ENCODE measurements around the gene SOBP. TPM values are rescaled to one million over a fixed set of nuclear protein-coding genes. Genes with fewer than 3 reads are reported as not detected.

The SOBP gene
- total RNA-seq, 1 experiment from 2014 or later: 10.1 TPM

DNA sequence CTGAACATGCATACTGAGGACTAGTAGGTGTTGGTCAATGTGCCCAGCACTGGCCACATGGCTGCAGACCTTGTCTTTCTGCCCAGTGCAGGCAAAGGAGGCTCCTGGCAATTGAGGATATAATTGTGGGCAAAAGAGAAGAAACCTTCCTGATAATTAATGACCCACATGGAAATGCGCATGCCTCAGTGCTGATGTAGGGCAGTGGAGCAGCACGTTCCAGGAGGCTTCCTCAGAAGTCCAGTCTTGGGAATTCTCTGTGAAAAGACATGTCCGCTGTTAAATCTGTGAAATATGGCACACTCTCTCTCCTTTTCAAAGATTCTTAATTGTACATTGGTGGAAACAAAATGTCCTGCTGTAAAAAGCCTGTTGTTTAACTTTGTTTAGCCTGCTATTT, 34.7 kb downstream of the SOBP start:
- Mint-ChIP-seq H3K27ac (no peak overlapping the region; the same call in 1 of the 2 replicates), H3K4me1 (peaks cover 14% of the 10 kb centered on the region), H3K4me3 (no peak overlapping the region), H3K36me3 (no peaks in the 10 kb centered on the region; the same call in 1 of the 2 replicates), H3K9me3 (no peaks in the 10 kb centered on the region), H3K27me3 (ENCODE audit: low read depth) (no peaks in the 10 kb centered on the region)
- DNase-seq (ENCODE audit: low spot score): no peak
- ChIA-PET CTCF (no interaction called here), POLR2A (no interaction called here)
- TF ChIP-seq ZNF396 (CRISPR knock-in tag; IDR thresholded peaks at IDR 0.05; ENCODE audit: borderline replicate concordance) (no peak), NR3C1 (CRISPR knock-in tag; conservative IDR thresholded peaks at IDR 0.05; ENCODE audit: low read depth) (no peak), ZNF263 (CRISPR knock-in tag; IDR thresholded peaks at IDR 0.05; ENCODE audit: low read depth) (no peak), NR1H2 (CRISPR knock-in tag; IDR thresholded peaks at IDR 0.05) (no peak), ETV6 (CRISPR knock-in tag; IDR thresholded peaks at IDR 0.05) (no peak), ZNF317 (CRISPR knock-in tag; IDR thresholded peaks at IDR 0.05; ENCODE audit: borderline replicate concordance, low read depth) (no peak), PRRX2 (CRISPR knock-in tag; IDR thresholded peaks at IDR 0.05) (no peak), GABPB1 (CRISPR knock-in tag; IDR thresholded peaks at IDR 0.05) (no peak)
- TF ChIP-seq, protein P1, sequence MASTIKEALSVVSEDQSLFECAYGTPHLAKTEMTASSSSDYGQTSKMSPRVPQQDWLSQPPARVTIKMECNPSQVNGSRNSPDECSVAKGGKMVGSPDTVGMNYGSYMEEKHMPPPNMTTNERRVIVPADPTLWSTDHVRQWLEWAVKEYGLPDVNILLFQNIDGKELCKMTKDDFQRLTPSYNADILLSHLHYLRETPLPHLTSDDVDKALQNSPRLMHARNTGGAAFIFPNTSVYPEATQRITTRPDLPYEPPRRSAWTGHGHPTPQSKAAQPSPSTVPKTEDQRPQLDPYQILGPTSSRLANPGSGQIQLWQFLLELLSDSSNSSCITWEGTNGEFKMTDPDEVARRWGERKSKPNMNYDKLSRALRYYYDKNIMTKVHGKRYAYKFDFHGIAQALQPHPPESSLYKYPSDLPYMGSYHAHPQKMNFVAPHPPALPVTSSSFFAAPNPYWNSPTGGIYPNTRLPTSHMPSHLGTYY (CRISPR knock-in tag; IDR thresholded peaks at IDR 0.05): no peak
- TF ChIP-seq, protein P2, sequence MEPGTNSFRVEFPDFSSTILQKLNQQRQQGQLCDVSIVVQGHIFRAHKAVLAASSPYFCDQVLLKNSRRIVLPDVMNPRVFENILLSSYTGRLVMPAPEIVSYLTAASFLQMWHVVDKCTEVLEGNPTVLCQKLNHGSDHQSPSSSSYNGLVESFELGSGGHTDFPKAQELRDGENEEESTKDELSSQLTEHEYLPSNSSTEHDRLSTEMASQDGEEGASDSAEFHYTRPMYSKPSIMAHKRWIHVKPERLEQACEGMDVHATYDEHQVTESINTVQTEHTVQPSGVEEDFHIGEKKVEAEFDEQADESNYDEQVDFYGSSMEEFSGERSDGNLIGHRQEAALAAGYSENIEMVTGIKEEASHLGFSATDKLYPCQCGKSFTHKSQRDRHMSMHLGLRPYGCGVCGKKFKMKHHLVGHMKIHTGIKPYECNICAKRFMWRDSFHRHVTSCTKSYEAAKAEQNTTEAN (CRISPR knock-in tag; IDR thresholded peaks at IDR 0.05): no peak
- TF ChIP-seq, protein P3, sequence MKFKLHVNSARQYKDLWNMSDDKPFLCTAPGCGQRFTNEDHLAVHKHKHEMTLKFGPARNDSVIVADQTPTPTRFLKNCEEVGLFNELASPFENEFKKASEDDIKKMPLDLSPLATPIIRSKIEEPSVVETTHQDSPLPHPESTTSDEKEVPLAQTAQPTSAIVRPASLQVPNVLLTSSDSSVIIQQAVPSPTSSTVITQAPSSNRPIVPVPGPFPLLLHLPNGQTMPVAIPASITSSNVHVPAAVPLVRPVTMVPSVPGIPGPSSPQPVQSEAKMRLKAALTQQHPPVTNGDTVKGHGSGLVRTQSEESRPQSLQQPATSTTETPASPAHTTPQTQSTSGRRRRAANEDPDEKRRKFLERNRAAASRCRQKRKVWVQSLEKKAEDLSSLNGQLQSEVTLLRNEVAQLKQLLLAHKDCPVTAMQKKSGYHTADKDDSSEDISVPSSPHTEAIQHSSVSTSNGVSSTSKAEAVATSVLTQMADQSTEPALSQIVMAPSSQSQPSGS (CRISPR knock-in tag; IDR thresholded peaks at IDR 0.05; ENCODE audit: borderline replicate concordance, low read depth): no peak
- TF ChIP-seq, protein P4, sequence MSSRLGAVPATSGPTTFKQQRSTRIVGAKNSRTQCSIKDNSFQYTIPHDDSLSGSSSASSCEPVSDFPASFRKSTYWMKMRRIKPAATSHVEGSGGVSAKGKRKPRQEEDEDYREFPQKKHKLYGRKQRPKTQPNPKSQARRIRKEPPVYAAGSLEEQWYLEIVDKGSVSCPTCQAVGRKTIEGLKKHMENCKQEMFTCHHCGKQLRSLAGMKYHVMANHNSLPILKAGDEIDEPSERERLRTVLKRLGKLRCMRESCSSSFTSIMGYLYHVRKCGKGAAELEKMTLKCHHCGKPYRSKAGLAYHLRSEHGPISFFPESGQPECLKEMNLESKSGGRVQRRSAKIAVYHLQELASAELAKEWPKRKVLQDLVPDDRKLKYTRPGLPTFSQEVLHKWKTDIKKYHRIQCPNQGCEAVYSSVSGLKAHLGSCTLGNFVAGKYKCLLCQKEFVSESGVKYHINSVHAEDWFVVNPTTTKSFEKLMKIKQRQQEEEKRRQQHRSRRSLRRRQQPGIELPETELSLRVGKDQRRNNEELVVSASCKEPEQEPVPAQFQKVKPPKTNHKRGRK (CRISPR knock-in tag; IDR thresholded peaks at IDR 0.05; ENCODE audit: borderline replicate concordance): no peak
- TF ChIP-seq, protein P5, sequence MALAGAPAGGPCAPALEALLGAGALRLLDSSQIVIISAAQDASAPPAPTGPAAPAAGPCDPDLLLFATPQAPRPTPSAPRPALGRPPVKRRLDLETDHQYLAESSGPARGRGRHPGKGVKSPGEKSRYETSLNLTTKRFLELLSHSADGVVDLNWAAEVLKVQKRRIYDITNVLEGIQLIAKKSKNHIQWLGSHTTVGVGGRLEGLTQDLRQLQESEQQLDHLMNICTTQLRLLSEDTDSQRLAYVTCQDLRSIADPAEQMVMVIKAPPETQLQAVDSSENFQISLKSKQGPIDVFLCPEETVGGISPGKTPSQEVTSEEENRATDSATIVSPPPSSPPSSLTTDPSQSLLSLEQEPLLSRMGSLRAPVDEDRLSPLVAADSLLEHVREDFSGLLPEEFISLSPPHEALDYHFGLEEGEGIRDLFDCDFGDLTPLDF (CRISPR knock-in tag; IDR thresholded peaks at IDR 0.05): no peak
- TF ChIP-seq, protein P6, sequence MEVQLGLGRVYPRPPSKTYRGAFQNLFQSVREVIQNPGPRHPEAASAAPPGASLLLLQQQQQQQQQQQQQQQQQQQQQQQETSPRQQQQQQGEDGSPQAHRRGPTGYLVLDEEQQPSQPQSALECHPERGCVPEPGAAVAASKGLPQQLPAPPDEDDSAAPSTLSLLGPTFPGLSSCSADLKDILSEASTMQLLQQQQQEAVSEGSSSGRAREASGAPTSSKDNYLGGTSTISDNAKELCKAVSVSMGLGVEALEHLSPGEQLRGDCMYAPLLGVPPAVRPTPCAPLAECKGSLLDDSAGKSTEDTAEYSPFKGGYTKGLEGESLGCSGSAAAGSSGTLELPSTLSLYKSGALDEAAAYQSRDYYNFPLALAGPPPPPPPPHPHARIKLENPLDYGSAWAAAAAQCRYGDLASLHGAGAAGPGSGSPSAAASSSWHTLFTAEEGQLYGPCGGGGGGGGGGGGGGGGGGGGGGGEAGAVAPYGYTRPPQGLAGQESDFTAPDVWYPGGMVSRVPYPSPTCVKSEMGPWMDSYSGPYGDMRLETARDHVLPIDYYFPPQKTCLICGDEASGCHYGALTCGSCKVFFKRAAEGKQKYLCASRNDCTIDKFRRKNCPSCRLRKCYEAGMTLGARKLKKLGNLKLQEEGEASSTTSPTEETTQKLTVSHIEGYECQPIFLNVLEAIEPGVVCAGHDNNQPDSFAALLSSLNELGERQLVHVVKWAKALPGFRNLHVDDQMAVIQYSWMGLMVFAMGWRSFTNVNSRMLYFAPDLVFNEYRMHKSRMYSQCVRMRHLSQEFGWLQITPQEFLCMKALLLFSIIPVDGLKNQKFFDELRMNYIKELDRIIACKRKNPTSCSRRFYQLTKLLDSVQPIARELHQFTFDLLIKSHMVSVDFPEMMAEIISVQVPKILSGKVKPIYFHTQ (CRISPR knock-in tag; IDR thresholded peaks at IDR 0.05): no peak
- TF ChIP-seq, protein P7, sequence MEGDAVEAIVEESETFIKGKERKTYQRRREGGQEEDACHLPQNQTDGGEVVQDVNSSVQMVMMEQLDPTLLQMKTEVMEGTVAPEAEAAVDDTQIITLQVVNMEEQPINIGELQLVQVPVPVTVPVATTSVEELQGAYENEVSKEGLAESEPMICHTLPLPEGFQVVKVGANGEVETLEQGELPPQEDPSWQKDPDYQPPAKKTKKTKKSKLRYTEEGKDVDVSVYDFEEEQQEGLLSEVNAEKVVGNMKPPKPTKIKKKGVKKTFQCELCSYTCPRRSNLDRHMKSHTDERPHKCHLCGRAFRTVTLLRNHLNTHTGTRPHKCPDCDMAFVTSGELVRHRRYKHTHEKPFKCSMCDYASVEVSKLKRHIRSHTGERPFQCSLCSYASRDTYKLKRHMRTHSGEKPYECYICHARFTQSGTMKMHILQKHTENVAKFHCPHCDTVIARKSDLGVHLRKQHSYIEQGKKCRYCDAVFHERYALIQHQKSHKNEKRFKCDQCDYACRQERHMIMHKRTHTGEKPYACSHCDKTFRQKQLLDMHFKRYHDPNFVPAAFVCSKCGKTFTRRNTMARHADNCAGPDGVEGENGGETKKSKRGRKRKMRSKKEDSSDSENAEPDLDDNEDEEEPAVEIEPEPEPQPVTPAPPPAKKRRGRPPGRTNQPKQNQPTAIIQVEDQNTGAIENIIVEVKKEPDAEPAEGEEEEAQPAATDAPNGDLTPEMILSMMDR (IDR thresholded peaks at IDR 0.05): no peak
- TF ChIP-seq, protein P8, sequence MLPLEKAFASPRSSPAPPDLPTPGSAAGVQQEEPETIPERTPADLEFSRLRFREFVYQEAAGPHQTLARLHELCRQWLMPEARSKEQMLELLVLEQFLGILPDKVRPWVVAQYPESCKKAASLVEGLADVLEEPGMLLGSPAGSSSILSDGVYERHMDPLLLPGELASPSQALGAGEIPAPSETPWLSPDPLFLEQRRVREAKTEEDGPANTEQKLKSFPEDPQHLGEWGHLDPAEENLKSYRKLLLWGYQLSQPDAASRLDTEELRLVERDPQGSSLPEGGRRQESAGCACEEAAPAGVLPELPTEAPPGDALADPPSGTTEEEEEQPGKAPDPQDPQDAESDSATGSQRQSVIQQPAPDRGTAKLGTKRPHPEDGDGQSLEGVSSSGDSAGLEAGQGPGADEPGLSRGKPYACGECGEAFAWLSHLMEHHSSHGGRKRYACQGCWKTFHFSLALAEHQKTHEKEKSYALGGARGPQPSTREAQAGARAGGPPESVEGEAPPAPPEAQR (CRISPR knock-in tag; IDR thresholded peaks at IDR 0.05): no peak
- TF ChIP-seq, protein P9, sequence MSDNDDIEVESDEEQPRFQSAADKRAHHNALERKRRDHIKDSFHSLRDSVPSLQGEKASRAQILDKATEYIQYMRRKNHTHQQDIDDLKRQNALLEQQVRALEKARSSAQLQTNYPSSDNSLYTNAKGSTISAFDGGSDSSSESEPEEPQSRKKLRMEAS (CRISPR knock-in tag; IDR thresholded peaks at IDR 0.05): no peak
- TF ChIP-seq, protein P10, sequence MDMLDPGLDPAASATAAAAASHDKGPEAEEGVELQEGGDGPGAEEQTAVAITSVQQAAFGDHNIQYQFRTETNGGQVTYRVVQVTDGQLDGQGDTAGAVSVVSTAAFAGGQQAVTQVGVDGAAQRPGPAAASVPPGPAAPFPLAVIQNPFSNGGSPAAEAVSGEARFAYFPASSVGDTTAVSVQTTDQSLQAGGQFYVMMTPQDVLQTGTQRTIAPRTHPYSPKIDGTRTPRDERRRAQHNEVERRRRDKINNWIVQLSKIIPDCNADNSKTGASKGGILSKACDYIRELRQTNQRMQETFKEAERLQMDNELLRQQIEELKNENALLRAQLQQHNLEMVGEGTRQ (CRISPR knock-in tag; IDR thresholded peaks at IDR 0.05): no peak
- no peak for ATAC-seq

Measured in WTC11 (cell line).